Measurements from ENCODE around the gene ADCY4.

Gene ADCY4

GRCh38 chr14:24351517-24351916 is 16.6 kb upstream of the ADCY4 start:
- Histone ChIP-seq H4K8ac (ENCODE audit: low read depth, low read length) (no peak overlapping the region), H2BK120ac (ENCODE audit: low read depth, low read length) (no peak overlapping the region), H2AK5ac (ENCODE audit: low read depth, low read length) (no peak overlapping the region), H3K27ac (replicated peaks; ENCODE audit: low read length) (no peak overlapping the region), H3K23ac (ENCODE audit: low read depth, low read length, poor library complexity) (no peak overlapping the region), H2BK12ac (ENCODE audit: low read length) (no peak overlapping the region), H3K4ac (ENCODE audit: low read length) (no peak overlapping the region), H3K4me2 (ENCODE audit: insufficient read depth, low read length, poor library complexity, severe bottlenecking) (no peak overlapping the region), H3K36me3 (replicated peaks in 1 of 2; ENCODE audit: control insufficient read depth in 2 of 2, insufficient read depth in 2 of 2, low read length in 2 of 2) (no peaks in the 10 kb centered on the region), H3K4me3 (ENCODE audit: low read length in 2 of 2) (no peak overlapping the region), H2BK5ac (ENCODE audit: low read length) (no peak overlapping the region), H3K79me1 (ENCODE audit: low read depth, low read length) (no peaks in the 10 kb centered on the region), H3K27me3 (ENCODE audit: control insufficient read depth in 3 of 3, insufficient read depth in 3 of 3, low read depth in 1 of 3, low read length in 3 of 3) (peaks cover 0 to 60% (median 14%) of the 10 kb centered on the region in 3 experiments), H4K91ac (ENCODE audit: low read depth, low read length, poor library complexity) (no peak overlapping the region), H3K14ac (ENCODE audit: low read length) (no peak overlapping the region), H2AFZ (ENCODE audit: low read length) (no peak overlapping the region), H3K4me1 (ENCODE audit: control insufficient read depth in 2 of 2, insufficient read depth in 1 of 2, low read depth in 1 of 2, low read length in 2 of 2) (no peaks in the 10 kb centered on the region), H2BK15ac (ENCODE audit: low read length) (no peak overlapping the region), H3K9me3 (replicated peaks in 1 of 2; ENCODE audit: control insufficient read depth in 2 of 2, insufficient read depth in 1 of 2, low read depth in 1 of 2, low read length in 2 of 2) (no peaks in the 10 kb centered on the region), H3K18ac (ENCODE audit: low read length) (no peak overlapping the region), H3K9ac (ENCODE audit: low read depth, low read length, poor library complexity) (no peak overlapping the region)
- WGBS, 2 donors (ENCODE audit: extremely low coverage in 2 of 2, insufficient read length in 2 of 2, insufficient replicate concordance in 1 of 2) = no CpG with 5 or more reads among the region's 4 CpGs
- no peak for DNase-seq (ENCODE audit: low spot score)

GRCh38 chr14:24349742-24350141 is 14.9 kb upstream of the ADCY4 start:
- Histone ChIP-seq H2BK120ac (ENCODE audit: low read depth, low read length) (no peak overlapping the region), H3K4me2 (ENCODE audit: insufficient read depth, low read length, poor library complexity, severe bottlenecking) (no peak overlapping the region), H4K91ac (ENCODE audit: low read depth, low read length, poor library complexity) (no peak overlapping the region), H3K23ac (ENCODE audit: low read depth, low read length, poor library complexity) (no peak overlapping the region), H2BK5ac (ENCODE audit: low read length) (no peak overlapping the region), H2BK12ac (ENCODE audit: low read length) (no peak overlapping the region), H3K4me3 (ENCODE audit: low read length in 2 of 2) (no peak overlapping the region), H3K36me3 (replicated peaks in 1 of 2; ENCODE audit: control insufficient read depth in 2 of 2, insufficient read depth in 2 of 2, low read length in 2 of 2) (no peaks in the 10 kb centered on the region), H3K14ac (ENCODE audit: low read length) (no peak overlapping the region), H2AFZ (ENCODE audit: low read length) (no peak overlapping the region), H3K79me1 (ENCODE audit: low read depth, low read length) (no peaks in the 10 kb centered on the region), H3K9me3 (replicated peaks in 1 of 2; ENCODE audit: control insufficient read depth in 2 of 2, insufficient read depth in 1 of 2, low read depth in 1 of 2, low read length in 2 of 2) (no peaks in the 10 kb centered on the region), H3K27me3 (ENCODE audit: control insufficient read depth in 3 of 3, insufficient read depth in 3 of 3, low read depth in 1 of 3, low read length in 3 of 3) (peaks cover 0 to 73% (median 14%) of the 10 kb centered on the region in 3 experiments), H2BK15ac (ENCODE audit: low read length) (no peak overlapping the region), H3K4ac (ENCODE audit: low read length) (no peak overlapping the region), H3K9ac (ENCODE audit: low read depth, low read length, poor library complexity) (no peak overlapping the region), H3K4me1 (ENCODE audit: control insufficient read depth in 2 of 2, insufficient read depth in 1 of 2, low read depth in 1 of 2, low read length in 2 of 2) (no peaks in the 10 kb centered on the region), H3K27ac (replicated peaks; ENCODE audit: low read length) (no peak overlapping the region), H2AK5ac (ENCODE audit: low read depth, low read length) (no peak overlapping the region), H4K8ac (ENCODE audit: low read depth, low read length) (no peak overlapping the region), H3K18ac (ENCODE audit: low read length) (no peak overlapping the region)
- no peak for DNase-seq (ENCODE audit: low spot score)
- WGBS, 2 donors (ENCODE audit: extremely low coverage in 2 of 2, insufficient read length in 2 of 2, insufficient replicate concordance in 1 of 2) = no CpG with 5 or more reads among the region's 5 CpGs

- no peak overlapping the region for H2BK120ac ChIP-seq (ENCODE audit: low read depth, low read length)
- WGBS, 2 donors (ENCODE audit: extremely low coverage in 2 of 2, insufficient read length in 2 of 2, insufficient replicate concordance in 1 of 2) = no CpG with 5 or more reads among the region's 2 CpGs
- H3K23ac ChIP-seq (ENCODE audit: low read depth, low read length, poor library complexity) = no peak overlapping the region
- no peak overlapping the region for H3K4me2 ChIP-seq (ENCODE audit: insufficient read depth, low read length, poor library complexity, severe bottlenecking)
- no peak overlapping the region for H2AK5ac ChIP-seq (ENCODE audit: low read depth, low read length)
- no peak overlapping the region for H2BK5ac ChIP-seq (ENCODE audit: low read length)
- no peak overlapping the region for H3K9ac ChIP-seq (ENCODE audit: low read depth, low read length, poor library complexity)
- no peak overlapping the region for H2BK15ac ChIP-seq (ENCODE audit: low read length)
- no peak overlapping the region for H2BK12ac ChIP-seq (ENCODE audit: low read length)
- DNase-seq (ENCODE audit: low spot score) = no peak
- no peak overlapping the region for H3K27ac ChIP-seq (replicated peaks; ENCODE audit: low read length)
- no peak overlapping the region for H4K8ac ChIP-seq (ENCODE audit: low read depth, low read length)
- no peak overlapping the region for H4K91ac ChIP-seq (ENCODE audit: low read depth, low read length, poor library complexity)
- H3K36me3 ChIP-seq (replicated peaks in 1 of 2; ENCODE audit: control insufficient read depth in 2 of 2, insufficient read depth in 2 of 2, low read length in 2 of 2) = no peaks in the 10 kb centered on the region
- H3K14ac ChIP-seq (ENCODE audit: low read length) = no peak overlapping the region
- no peak overlapping the region for H3K18ac ChIP-seq (ENCODE audit: low read length)
- H2AFZ ChIP-seq (ENCODE audit: low read length) = no peak overlapping the region
- peaks cover 0 to 80% (median 10%) of the 10 kb centered on the region in 3 experiments for H3K27me3 ChIP-seq (ENCODE audit: control insufficient read depth in 3 of 3, insufficient read depth in 3 of 3, low read depth in 1 of 3, low read length in 3 of 3)
- H3K4me1 ChIP-seq (ENCODE audit: control insufficient read depth in 2 of 2, insufficient read depth in 1 of 2, low read depth in 1 of 2, low read length in 2 of 2) = no peaks in the 10 kb centered on the region
- no peak overlapping the region for H3K4ac ChIP-seq (ENCODE audit: low read length)
- H3K79me1 ChIP-seq (ENCODE audit: low read depth, low read length) = no peaks in the 10 kb centered on the region
- H3K9me3 ChIP-seq (replicated peaks in 1 of 2; ENCODE audit: control insufficient read depth in 2 of 2, insufficient read depth in 1 of 2, low read depth in 1 of 2, low read length in 2 of 2) = no peaks in the 10 kb centered on the region
- H3K4me3 ChIP-seq (ENCODE audit: low read length in 2 of 2) = no peak overlapping the region
Observed at GRCh38 chr14:24348186-24348585, 13.3 kb upstream of the ADCY4 start.

GRCh38 chr14:24347134-24347533 is 12.3 kb upstream of the ADCY4 start:
- no peak for DNase-seq (ENCODE audit: low spot score)
- no CpG with 5 or more reads among the region's 1 CpG for WGBS, 2 donors (ENCODE audit: extremely low coverage in 2 of 2, insufficient read length in 2 of 2, insufficient replicate concordance in 1 of 2)
- Histone ChIP-seq H3K4me1 (ENCODE audit: control insufficient read depth in 2 of 2, insufficient read depth in 1 of 2, low read depth in 1 of 2, low read length in 2 of 2) (no peaks in the 10 kb centered on the region), H2AK5ac (ENCODE audit: low read depth, low read length) (no peak overlapping the region), H2BK15ac (ENCODE audit: low read length) (no peak overlapping the region), H3K4me2 (ENCODE audit: insufficient read depth, low read length, poor library complexity, severe bottlenecking) (no peak overlapping the region), H2BK120ac (ENCODE audit: low read depth, low read length) (no peak overlapping the region), H3K23ac (ENCODE audit: low read depth, low read length, poor library complexity) (no peak overlapping the region), H3K18ac (ENCODE audit: low read length) (no peak overlapping the region), H2AFZ (ENCODE audit: low read length) (no peak overlapping the region), H3K14ac (ENCODE audit: low read length) (no peak overlapping the region), H4K8ac (ENCODE audit: low read depth, low read length) (no peak overlapping the region), H3K79me1 (ENCODE audit: low read depth, low read length) (no peaks in the 10 kb centered on the region), H3K4me3 (ENCODE audit: low read length in 2 of 2) (no peak overlapping the region), H3K36me3 (replicated peaks in 1 of 2; ENCODE audit: control insufficient read depth in 2 of 2, insufficient read depth in 2 of 2, low read length in 2 of 2) (no peaks in the 10 kb centered on the region), H3K9ac (ENCODE audit: low read depth, low read length, poor library complexity) (no peak overlapping the region), H3K27me3 (ENCODE audit: control insufficient read depth in 3 of 3, insufficient read depth in 3 of 3, low read depth in 1 of 3, low read length in 3 of 3) (peaks cover 0 to 78% (median 5%) of the 10 kb centered on the region in 3 experiments), H3K27ac (replicated peaks; ENCODE audit: low read length) (no peak overlapping the region), H2BK5ac (ENCODE audit: low read length) (no peak overlapping the region), H4K91ac (ENCODE audit: low read depth, low read length, poor library complexity) (no peak overlapping the region), H2BK12ac (ENCODE audit: low read length) (no peak overlapping the region), H3K9me3 (replicated peaks in 1 of 2; ENCODE audit: control insufficient read depth in 2 of 2, insufficient read depth in 1 of 2, low read depth in 1 of 2, low read length in 2 of 2) (no peaks in the 10 kb centered on the region), H3K4ac (ENCODE audit: low read length) (no peak overlapping the region)
